Effector CD4-positive, alpha-beta T cell (primary cell): ENCODE measurements around the gene TRPM2.
"Not testable (repeated sequence)": the region's sequence is repeated elsewhere in the genome, so short reads cannot be mapped to it uniquely, and the experiment has no call there.

Experiments
- DNase-seq: peaks from one replicate; pipeline ENCODE4 v3.0.0-alpha.2; 2020

TRPM2 gene

GRCh38 chr21:44377201-44377921, 23.9 kb downstream of the TRPM2 start:
- DNase-seq = no peak

GRCh38 chr21:44377922-44378645, 24.7 kb downstream of the TRPM2 start:
- DNase-seq = no peak

GRCh38 chr21:44378646-44379514, 25.5 kb downstream of the TRPM2 start:
- DNase-seq = no peak

- no peak for DNase-seq
Observed at GRCh38 chr21:44379515-44379848, 26.1 kb downstream of the TRPM2 start.

- no peak for DNase-seq
Observed at GRCh38 chr21:44379991-44380865, 26.8 kb downstream of the TRPM2 start.

- DNase-seq = no peak
Observed at GRCh38 chr21:44380876-44381275, 27.5 kb downstream of the TRPM2 start.

GRCh38 chr21:44381874-44382273, 28.5 kb downstream of the TRPM2 start:
- DNase-seq = no peak

GRCh38 chr21:44382536-44382935, 29.1 kb downstream of the TRPM2 start:
- no peak for DNase-seq

GRCh38 chr21:44383216-44383615, 29.8 kb downstream of the TRPM2 start:
- DNase-seq = no peak

- no peak for DNase-seq
Observed at GRCh38 chr21:44384968-44385367, 31.5 kb downstream of the TRPM2 start.

- no peak for DNase-seq
Observed at GRCh38 chr21:44389335-44389734, 35.9 kb downstream of the TRPM2 start.

GRCh38 chr21:44390886-44391285, 37.5 kb downstream of the TRPM2 start:
- no peak for DNase-seq

GRCh38 chr21:44391345-44392091, 38.1 kb downstream of the TRPM2 start:
- DNase-seq = no peak

GRCh38 chr21:44392185-44392584, 38.8 kb downstream of the TRPM2 start:
- no peak for DNase-seq

- no peak for DNase-seq
Observed at GRCh38 chr21:44392916-44393315, 39.5 kb downstream of the TRPM2 start.

GRCh38 chr21:44394733-44395132, 41.3 kb downstream of the TRPM2 start:
- DNase-seq = no peak

GRCh38 chr21:44395260-44395659, 41.8 kb downstream of the TRPM2 start:
- no peak for DNase-seq

GRCh38 chr21:44396803-44397202, 43.4 kb downstream of the TRPM2 start:
- not testable (repeated sequence) for DNase-seq

GRCh38 chr21:44397431-44398031, 44.1 kb downstream of the TRPM2 start:
- no peak for DNase-seq

- DNase-seq = no peak
Observed at GRCh38 chr21:44398499-44398898, 45.1 kb downstream of the TRPM2 start.
